Astrocyte of the spinal cord (primary cell): ENCODE data around the gene HOXD13.
A peak's percentile ranks its signal among the peaks of the same experiment; 100 is the strongest.

Experiments used
- DNase-seq: peaks from one replicate; pipeline ENCODE4 v3.0.0; 2011; ENCODE audit warnings: low read depth, low spot score
- H3K4me3 ChIP-seq: 2 replicates; pipeline ENCODE4 v1.5.1; 2011; ENCODE audit warnings: low read depth, mild to moderate bottlenecking, low read length, moderate library complexity
- CTCF ChIP-seq: IDR thresholded peaks from 2 replicates; pipeline ENCODE4 v1.5.1; 2012; ENCODE audit warnings: low read depth, mild to moderate bottlenecking, low read length, inconsistent platforms
- in situ Hi-C: cut with HindIII; loops from 2 replicates; pipeline ENCODE4 v1.10.0; 2017; ENCODE audit warnings: low sequenced_read_pairs

HOXD13 gene

GRCh38 chr2:176126929-176127773, 34.6 kb downstream of the HOXD13 start:
- peak; percentile 65 for DNase-seq
- no peak overlapping the region for H3K4me3 ChIP-seq
- in situ Hi-C loops = no loop called here
- peak; percentile 70 for TF ChIP-seq CTCF

GRCh38 chr2:176127774-176128072, 35.2 kb downstream of the HOXD13 start:
- H3K4me3 ChIP-seq = no peak overlapping the region
- no peak for TF ChIP-seq CTCF
- DNase-seq = no peak
- in situ Hi-C loops = no loop called here

- in situ Hi-C loops = no loop called here
- H3K4me3 ChIP-seq = peak overlapping the region; percentile 39
- no peak for TF ChIP-seq CTCF
- peak; percentile 32 for DNase-seq
These were observed 35.9 kb downstream of the HOXD13 start for GRCh38 chr2:176128172-176128981.

- TF ChIP-seq CTCF = no peak
- in situ Hi-C loops = no loop called here
- H3K4me3 ChIP-seq = peak within 1 kb of the TSS; percentile 39
- DNase-seq = peak; percentile 80
These were observed 36.7 kb downstream of the HOXD13 start, which contains the start of gene HOXD8 for GRCh38 chr2:176128982-176129796. Gene HOXD8 (plus strand): TSS chr2:176129705. CDS start chr2:176130367, 662 bp downstream.

GRCh38 chr2:176129813-176130146, 37.3 kb downstream of the HOXD13 start:
- no peak for TF ChIP-seq CTCF
- DNase-seq = no peak
- in situ Hi-C loops = no loop called here
- H3K4me3 ChIP-seq = peak overlapping the region; percentile 39
